Stimulated activated naive CD4-positive, alpha-beta T cell treated with Interleukin-2 at 50 U/mL for 16 hours (primary cell): Measurements from ENCODE around the gene NCOA3.

Source experiments
- DNase-seq: peaks from one replicate; lab custom pipeline; 2025; lab: John Stamatoyannopoulos, UW

Gene NCOA3

GRCh38 chr20:47667086-47667485 lies 165.4 kb downstream of the NCOA3 start:
- no peak for DNase-seq

GRCh38 chr20:47667531-47668312 lies 166.0 kb downstream of the NCOA3 start:
- no peak for DNase-seq

GRCh38 chr20:47668313-47669151 lies 166.8 kb downstream of the NCOA3 start:
- DNase-seq = no peak

- DNase-seq = no peak
Measured at GRCh38 chr20:47669152-47669425, 167.4 kb downstream of the NCOA3 start.

- DNase-seq = no peak
Measured at GRCh38 chr20:47669489-47669888, 167.8 kb downstream of the NCOA3 start.

GRCh38 chr20:47669927-47670890 lies 168.5 kb downstream of the NCOA3 start:
- DNase-seq = no peak

GRCh38 chr20:47670913-47671312 lies 169.2 kb downstream of the NCOA3 start:
- DNase-seq = no peak

- no peak for DNase-seq
Measured at GRCh38 chr20:47672166-47672565, 170.5 kb downstream of the NCOA3 start.

GRCh38 chr20:47672886-47673670 lies 171.4 kb downstream of the NCOA3 start:
- DNase-seq = no peak

- no peak for DNase-seq
Measured at GRCh38 chr20:47673671-47673955, 171.9 kb downstream of the NCOA3 start.

- no peak for DNase-seq
Measured at GRCh38 chr20:47674145-47674544, 172.5 kb downstream of the NCOA3 start.

- DNase-seq = no peak
Measured at GRCh38 chr20:47674686-47675085, 173.0 kb downstream of the NCOA3 start.

- DNase-seq = no peak
Measured at GRCh38 chr20:47675190-47676142, 173.8 kb downstream of the NCOA3 start.

- no peak for DNase-seq
Measured at GRCh38 chr20:47676219-47676721, 174.6 kb downstream of the NCOA3 start.

GRCh38 chr20:47676912-47677634 lies 175.4 kb downstream of the NCOA3 start:
- DNase-seq = no peak

GRCh38 chr20:47677635-47678453 lies 176.2 kb downstream of the NCOA3 start:
- peak; percentile 54 for DNase-seq

- no peak for DNase-seq
Measured at GRCh38 chr20:47678536-47678935, 176.8 kb downstream of the NCOA3 start.

- DNase-seq = no peak
Measured at GRCh38 chr20:47679462-47679861, 177.8 kb downstream of the NCOA3 start.
